GM21423 (cell line): ENCODE measurements around the gene TUBB1.

Source experiments
- ATAC-seq: cut with Tn5 transposase; IDR thresholded peaks from one replicate; pipeline ENCODE4 v1.9.1; 2021; ENCODE audit warnings: mild to moderate bottlenecking, moderate library complexity; ENCODE audit not compliant: unreplicated experiment

The TUBB1 gene

GRCh38 chr20:59071216-59071615 is 52.0 kb downstream of the TUBB1 start:
- no peak for ATAC-seq

GRCh38 chr20:59073582-59073981 is 54.4 kb downstream of the TUBB1 start:
- ATAC-seq: no peak

GRCh38 chr20:59074456-59074855 is 55.2 kb downstream of the TUBB1 start:
- no peak for ATAC-seq

GRCh38 chr20:59075934-59076508 is 56.8 kb downstream of the TUBB1 start:
- ATAC-seq: no peak
